HCT116 (cell line): ENCODE measurements around the gene KIRREL3.

Experiments
- CBX3 ChIP-seq: IDR thresholded peaks from 2 replicates; pipeline ENCODE4 v1.6.1; 2012; ENCODE audit warnings: low read depth
- CEBPB ChIP-seq: IDR thresholded peaks from 2 replicates; pipeline ENCODE4 v1.6.1; 2012; ENCODE audit warnings: low read depth
- CTCF ChIP-seq, 3 experiments: fragments of 200-600 bp in 1 of 3; sonication (generic) in 1 of 3; IDR thresholded peaks in 2 of 3; conservative IDR thresholded peaks in 1 of 3; 2 replicates each; pipeline ENCODE4 v1.5.1; 2012 to 2017; ENCODE audit warnings: low read depth in 2 of 3, low read length in 2 of 3, antibody characterized with exemption in 1 of 3, borderline replicate concordance in 1 of 3, control low read depth in 1 of 3, mild to moderate bottlenecking in 1 of 3, mixed read lengths in 1 of 3, mixed run types in 1 of 3, moderate library complexity in 1 of 3; ENCODE audit not compliant: insufficient read depth in 1 of 3
- EZH2 ChIP-seq: fragments of 200-600 bp; sonication (generic); IDR thresholded peaks from 2 replicates; pipeline ENCODE4 v1.6.1; 2017; ENCODE audit warnings: antibody characterized with exemption, mixed run types
- MAX ChIP-seq: IDR thresholded peaks from 2 replicates; pipeline ENCODE4 v1.6.1; 2012
- POLR2A ChIP-seq: IDR thresholded peaks from 2 replicates; pipeline ENCODE4 v1.7.0; 2011; ENCODE audit warnings: borderline replicate concordance; ENCODE audit not compliant: insufficient read depth, insufficient read length; ENCODE audit errors: extremely low read depth
- POLR2AphosphoS5 ChIP-seq: IDR thresholded peaks from 2 replicates; pipeline ENCODE4 v1.6.1; 2011; ENCODE audit warnings: mild to moderate bottlenecking, low read depth, low read length, moderate library complexity
- REST ChIP-seq: IDR thresholded peaks from 2 replicates; pipeline ENCODE4 v1.6.1; 2012; ENCODE audit warnings: low read depth
- SIN3A ChIP-seq: IDR thresholded peaks from 2 replicates; pipeline ENCODE4 v1.6.1; 2012; ENCODE audit warnings: low read depth
- SP1 ChIP-seq: IDR thresholded peaks from 2 replicates; pipeline ENCODE4 v1.6.1; 2012; ENCODE audit warnings: low read depth
- SRF ChIP-seq: IDR thresholded peaks from 2 replicates; pipeline ENCODE4 v1.6.1; 2012; ENCODE audit warnings: low read depth
- ZFX ChIP-seq: fragments of 450-650 bp; IDR thresholded peaks from 2 replicates; pipeline ENCODE4 v1.6.1; 2017
- TF ChIP-seq, protein P1 (sequence below): IDR thresholded peaks from 2 replicates; pipeline ENCODE4 v1.6.1; 2012
- TF ChIP-seq, protein P2 (sequence below): IDR thresholded peaks from 2 replicates; pipeline ENCODE4 v1.6.1; 2011; ENCODE audit warnings: mild to moderate bottlenecking, low read length, moderate library complexity; ENCODE audit not compliant: insufficient replicate concordance; ENCODE audit errors: extremely low read depth

GRCh38 chr11:126646701-126647557 is 353.6 kb downstream of the KIRREL3 start:
- TF ChIP-seq CTCF (IDR thresholded peaks at IDR 0.05 in 2 of 3, conservative IDR thresholded peaks at IDR 0.05 in 1 of 3; ENCODE audit: borderline replicate concordance in 1 of 3, insufficient read depth in 1 of 3, low read depth in 2 of 3, low read length in 2 of 3) (no peak), ZFX (no peak), CEBPB (no peak), EZH2 (no peak), SP1 (no peak), REST (no peak), POLR2A (no peak), POLR2AphosphoS5 (no peak), SIN3A (no peak), SRF (no peak), CBX3 (no peak), MAX (no peak)
- TF ChIP-seq, protein P1, sequence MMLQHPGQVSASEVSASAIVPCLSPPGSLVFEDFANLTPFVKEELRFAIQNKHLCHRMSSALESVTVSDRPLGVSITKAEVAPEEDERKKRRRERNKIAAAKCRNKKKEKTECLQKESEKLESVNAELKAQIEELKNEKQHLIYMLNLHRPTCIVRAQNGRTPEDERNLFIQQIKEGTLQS: no peak
- TF ChIP-seq, protein P2, sequence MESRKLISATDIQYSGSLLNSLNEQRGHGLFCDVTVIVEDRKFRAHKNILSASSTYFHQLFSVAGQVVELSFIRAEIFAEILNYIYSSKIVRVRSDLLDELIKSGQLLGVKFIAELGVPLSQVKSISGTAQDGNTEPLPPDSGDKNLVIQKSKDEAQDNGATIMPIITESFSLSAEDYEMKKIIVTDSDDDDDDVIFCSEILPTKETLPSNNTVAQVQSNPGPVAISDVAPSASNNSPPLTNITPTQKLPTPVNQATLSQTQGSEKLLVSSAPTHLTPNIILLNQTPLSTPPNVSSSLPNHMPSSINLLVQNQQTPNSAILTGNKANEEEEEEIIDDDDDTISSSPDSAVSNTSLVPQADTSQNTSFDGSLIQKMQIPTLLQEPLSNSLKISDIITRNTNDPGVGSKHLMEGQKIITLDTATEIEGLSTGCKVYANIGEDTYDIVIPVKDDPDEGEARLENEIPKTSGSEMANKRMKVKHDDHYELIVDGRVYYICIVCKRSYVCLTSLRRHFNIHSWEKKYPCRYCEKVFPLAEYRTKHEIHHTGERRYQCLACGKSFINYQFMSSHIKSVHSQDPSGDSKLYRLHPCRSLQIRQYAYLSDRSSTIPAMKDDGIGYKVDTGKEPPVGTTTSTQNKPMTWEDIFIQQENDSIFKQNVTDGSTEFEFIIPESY: no peak
